Measurements from ENCODE around the gene ZDHHC13. TPM values are rescaled to one million over a fixed set of nuclear protein-coding genes. Genes with fewer than 3 reads are reported as not detected.

ZDHHC13 gene
- total and polyA plus RNA-seq, 2 donors (not counting 1 experiment from before 2014, with no cell fraction given) = 8.8 to 21.7 TPM

- Histone ChIP-seq H3K4me3 (ENCODE audit: control extremely low read depth in 1 of 5, extremely low read depth in 1 of 5, insufficient read depth in 1 of 5, low read depth in 2 of 5, low read length in 4 of 5) (no peak overlapping the region), H4K20me1 (ENCODE audit: control insufficient read depth, insufficient read depth, low read length, poor library complexity, severe bottlenecking) (no peaks in the 10 kb centered on the region), H2AFZ (ENCODE audit: insufficient read depth, low read depth, low read length, poor library complexity, severe bottlenecking) (no peak overlapping the region), H3K27ac (ENCODE audit: low read length in 2 of 2) (no peak overlapping the region), H3K79me2 (ENCODE audit: control insufficient read depth, insufficient read depth, low read length) (no peaks in the 10 kb centered on the region), H3K9ac (ENCODE audit: low read length) (no peak overlapping the region), H3K4me1 (ENCODE audit: control insufficient read depth in 2 of 2, insufficient read depth in 2 of 2, low read length in 2 of 2) (no peaks in the 10 kb centered on the region), H3K4me2 (replicated peaks; ENCODE audit: low read depth, low read length, poor library complexity, severe bottlenecking) (no peak overlapping the region), H3K36me3 (replicated peaks in 1 of 2; ENCODE audit: control extremely low read depth in 1 of 2, control insufficient read depth in 1 of 2, extremely low read depth in 1 of 2, insufficient read depth in 2 of 2, low read length in 1 of 2) (peaks cover 6 to 43% of the 10 kb centered on the region in 2 experiments), H3K27me3 (replicated peaks in 1 of 4; ENCODE audit: control extremely low read depth in 1 of 4, control insufficient read depth in 3 of 4, insufficient read depth in 4 of 4, low read length in 3 of 4) (no peaks in the 10 kb centered on the region), H3K9me3 (ENCODE audit: control extremely low read depth in 1 of 3, control insufficient read depth in 2 of 3, insufficient read depth in 1 of 3, low read length in 2 of 3) (no peaks in the 10 kb centered on the region)
- ChIA-PET POLR2A (no interaction called here), CTCF (no interaction called here)
- peaks cover 16% of the 10 kb centered on the region for H3K4me1 Mint-ChIP-seq
- intact Hi-C loops (cut with micrococcal nuclease) = no loop called here
- no peak for ATAC-seq (ENCODE audit: low read depth)
- peak overlapping the region; percentile 23 for H3K27ac Mint-ChIP-seq
- TF ChIP-seq EZH2 (IDR thresholded peaks at IDR 0.05; ENCODE audit: borderline replicate concordance, insufficient read depth, low read depth, low read length, poor library complexity, severe bottlenecking) (no peak), CTCF (IDR thresholded peaks at IDR 0.05) (no peak)
- WGBS (ENCODE audit: insufficient coverage) = 98% methylated on average over 6 of the region's 7 CpGs
- H3K27me3 Mint-ChIP-seq = no peaks in the 10 kb centered on the region
- no peak for DNase-seq
- no peak overlapping the region for H3K4me3 Mint-ChIP-seq
- H3K9me3 Mint-ChIP-seq (ENCODE audit: insufficient read depth) = no peaks in the 10 kb centered on the region
Measured at GRCh38 chr11:19173964-19174638, 57.1 kb downstream of the ZDHHC13 start.

GRCh38 chr11:19176629-19177186 lies 59.7 kb downstream of the ZDHHC13 start:
- DNase-seq (no peak), ATAC-seq (ENCODE audit: low read depth) (no peak)
- H3K9ac ChIP-seq (ENCODE audit: low read length) = no peak overlapping the region
- no peak overlapping the region for H3K4me2 ChIP-seq (replicated peaks; ENCODE audit: low read depth, low read length, poor library complexity, severe bottlenecking)
- H4K20me1 ChIP-seq (ENCODE audit: control insufficient read depth, insufficient read depth, low read length, poor library complexity, severe bottlenecking) = no peaks in the 10 kb centered on the region
- peaks cover 16% of the 10 kb centered on the region for H3K4me1 Mint-ChIP-seq
- no peaks in the 10 kb centered on the region for H3K4me1 ChIP-seq (ENCODE audit: control insufficient read depth in 2 of 2, insufficient read depth in 2 of 2, low read length in 2 of 2)
- H3K9me3 ChIP-seq (ENCODE audit: control extremely low read depth in 1 of 3, control insufficient read depth in 2 of 3, insufficient read depth in 1 of 3, low read length in 2 of 3) = no peaks in the 10 kb centered on the region
- no peak overlapping the region for H3K4me3 ChIP-seq (ENCODE audit: control extremely low read depth in 1 of 5, extremely low read depth in 1 of 5, insufficient read depth in 1 of 5, low read depth in 2 of 5, low read length in 4 of 5)
- H3K27me3 Mint-ChIP-seq = no peaks in the 10 kb centered on the region
- no peaks in the 10 kb centered on the region for H3K79me2 ChIP-seq (ENCODE audit: control insufficient read depth, insufficient read depth, low read length)
- no peaks in the 10 kb centered on the region for H3K27me3 ChIP-seq (replicated peaks in 1 of 4; ENCODE audit: control extremely low read depth in 1 of 4, control insufficient read depth in 3 of 4, insufficient read depth in 4 of 4, low read length in 3 of 4)
- CTCF ChIA-PET = no interaction called here
- no peaks in the 10 kb centered on the region for H3K9me3 Mint-ChIP-seq (ENCODE audit: insufficient read depth)
- no peak overlapping the region for H3K27ac ChIP-seq (ENCODE audit: low read length in 2 of 2)
- no CpG with 5 or more reads among the region's 2 CpGs for WGBS (ENCODE audit: insufficient coverage)
- TF ChIP-seq CTCF (IDR thresholded peaks at IDR 0.05) (no peak), EZH2 (IDR thresholded peaks at IDR 0.05; ENCODE audit: borderline replicate concordance, insufficient read depth, low read depth, low read length, poor library complexity, severe bottlenecking) (no peak)
- H3K27ac Mint-ChIP-seq = peak overlapping the region; percentile 44
- H3K36me3 ChIP-seq (replicated peaks in 1 of 2; ENCODE audit: control extremely low read depth in 1 of 2, control insufficient read depth in 1 of 2, extremely low read depth in 1 of 2, insufficient read depth in 2 of 2, low read length in 1 of 2) = peaks cover 3 to 35% of the 10 kb centered on the region in 2 experiments
- POLR2A ChIA-PET = no interaction called here
- H2AFZ ChIP-seq (ENCODE audit: insufficient read depth, low read depth, low read length, poor library complexity, severe bottlenecking) = no peak overlapping the region
- H3K4me3 Mint-ChIP-seq = no peak overlapping the region
- intact Hi-C loops (cut with micrococcal nuclease) = no loop called here
